GM12878 (cell line): ENCODE measurements around the gene CORO1C. TPM values are rescaled to one million over a fixed set of nuclear protein-coding genes. Genes with fewer than 3 reads are reported as not detected.

ENCODE experiments used
- BMI1 ChIP-seq: fragments of 450-650 bp; IDR thresholded peaks from 2 replicates; pipeline ENCODE4 v1.6.1; 2016; ENCODE audit warnings: mild to moderate bottlenecking, moderate library complexity, borderline replicate concordance
- CHD4 ChIP-seq: fragments of 200-600 bp; sonication (generic); IDR thresholded peaks from 2 replicates; pipeline ENCODE4 v1.6.1; 2016; ENCODE audit warnings: mild to moderate bottlenecking
- RUNX3 ChIP-seq: IDR thresholded peaks from 2 replicates; pipeline ENCODE4 v1.6.1; 2012; ENCODE audit warnings: low read length, inconsistent platforms
- SREBF1 ChIP-seq: IDR thresholded peaks from 2 replicates; pipeline ENCODE4 v1.6.1; 2012; ENCODE audit warnings: mild to moderate bottlenecking, low read length
- SRF ChIP-seq, 2 experiments: IDR thresholded peaks; 2 replicates each; pipeline ENCODE4 v1.6.1; 2011; ENCODE audit warnings: low read depth in 2 of 2, low read length in 2 of 2, mild to moderate bottlenecking in 1 of 2, moderate library complexity in 1 of 2
- TCF12 ChIP-seq: IDR thresholded peaks from 2 replicates; pipeline ENCODE4 v1.6.1; 2011; ENCODE audit warnings: low read depth, mild to moderate bottlenecking, low read length
- TCF3 ChIP-seq: IDR thresholded peaks from 2 replicates; pipeline ENCODE4 v1.6.1; 2012; ENCODE audit warnings: low read depth, mild to moderate bottlenecking, low read length, borderline replicate concordance; ENCODE audit not compliant: insufficient read depth
- YBX1 ChIP-seq: fragments of 450-650 bp; IDR thresholded peaks from 2 replicates; pipeline ENCODE4 v1.6.1; 2016; ENCODE audit warnings: antibody characterized with exemption
- polyA plus RNA-seq, 11 experiments: library from polyadenylated mRNA; depleted of rRNA in 4 of 11; unstranded in 6 of 11; stranded (reverse) in 5 of 11; fragments of >200 nt; fragmentation: Nextera tagmentation in 4 of 11; fragmentation: Illumina TruSeq in 1 of 11; extraction: Ambion mirVana in 4 of 11; extraction: Trizol in 1 of 11; gene quantifications; 1 replicate in 1 of 11; 2 replicates in 10 of 11; pipeline versions ENCODE4 v1.2.1 to v1.2.3, GENCODE V29; 2011 to 2016; ENCODE audit warnings: inconsistent platforms in 2 of 11, missing spikeins in 2 of 11, low read depth in 1 of 11
- total RNA-seq, 4 experiments: library from RNA; depleted of rRNA in 3 of 4; stranded (reverse); fragments of >200 nt in 3 of 4; fragmentation: Illumina TruSeq in 1 of 4; extraction: Trizol in 1 of 4; gene quantifications; 2 replicates each; pipeline versions ENCODE4 v1.2.1 to v1.2.3, GENCODE V29; 2013 to 2021
- TF ChIP-seq, protein P1 (sequence below): fragments of 450-650 bp; IDR thresholded peaks from 2 replicates; pipeline ENCODE4 v1.6.1; 2017; ENCODE audit warnings: antibody characterized with exemption, mild to moderate bottlenecking, moderate library complexity
- TF ChIP-seq, protein P2 (sequence below): fragments of 450-650 bp; conservative IDR thresholded peaks from 2 replicates; pipeline ENCODE4 v1.6.1; 2017; ENCODE audit warnings: mild to moderate bottlenecking, moderate library complexity
- TF ChIP-seq, protein P3 (sequence below): fragments of 450-650 bp; formaldehyde crosslinking; IDR thresholded peaks from 2 replicates; pipeline ENCODE4 v1.4.0; 2020; ENCODE audit warnings: mild to moderate bottlenecking, moderate library complexity

CORO1C gene
- total and polyA plus RNA-seq, 10 of the 15 experiments (the other 5 are each of a cell fraction or from before 2014, with no cell fraction given) = 52.7 to 254 (median 171) TPM

DNA sequence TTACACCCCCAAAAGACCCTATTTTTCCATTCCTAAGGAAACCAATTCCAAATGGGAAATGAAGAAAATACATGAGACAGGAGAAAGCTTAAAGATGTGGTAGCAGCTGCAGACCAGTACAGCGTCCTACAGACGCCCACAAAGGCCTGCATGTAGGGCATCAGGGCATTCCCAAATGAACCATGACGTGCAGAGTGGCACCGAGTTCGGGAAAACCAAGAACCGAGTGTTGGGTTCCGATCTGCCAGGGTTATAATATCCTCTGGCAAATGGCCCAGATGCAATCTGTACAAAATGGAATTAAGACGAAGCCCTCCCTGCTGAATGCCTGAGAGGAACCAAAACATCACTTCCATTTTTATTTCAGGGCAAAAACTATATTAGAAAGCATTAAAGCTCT lies 63.3 kb downstream of the CORO1C start (continued):
- TF ChIP-seq, protein P1, sequence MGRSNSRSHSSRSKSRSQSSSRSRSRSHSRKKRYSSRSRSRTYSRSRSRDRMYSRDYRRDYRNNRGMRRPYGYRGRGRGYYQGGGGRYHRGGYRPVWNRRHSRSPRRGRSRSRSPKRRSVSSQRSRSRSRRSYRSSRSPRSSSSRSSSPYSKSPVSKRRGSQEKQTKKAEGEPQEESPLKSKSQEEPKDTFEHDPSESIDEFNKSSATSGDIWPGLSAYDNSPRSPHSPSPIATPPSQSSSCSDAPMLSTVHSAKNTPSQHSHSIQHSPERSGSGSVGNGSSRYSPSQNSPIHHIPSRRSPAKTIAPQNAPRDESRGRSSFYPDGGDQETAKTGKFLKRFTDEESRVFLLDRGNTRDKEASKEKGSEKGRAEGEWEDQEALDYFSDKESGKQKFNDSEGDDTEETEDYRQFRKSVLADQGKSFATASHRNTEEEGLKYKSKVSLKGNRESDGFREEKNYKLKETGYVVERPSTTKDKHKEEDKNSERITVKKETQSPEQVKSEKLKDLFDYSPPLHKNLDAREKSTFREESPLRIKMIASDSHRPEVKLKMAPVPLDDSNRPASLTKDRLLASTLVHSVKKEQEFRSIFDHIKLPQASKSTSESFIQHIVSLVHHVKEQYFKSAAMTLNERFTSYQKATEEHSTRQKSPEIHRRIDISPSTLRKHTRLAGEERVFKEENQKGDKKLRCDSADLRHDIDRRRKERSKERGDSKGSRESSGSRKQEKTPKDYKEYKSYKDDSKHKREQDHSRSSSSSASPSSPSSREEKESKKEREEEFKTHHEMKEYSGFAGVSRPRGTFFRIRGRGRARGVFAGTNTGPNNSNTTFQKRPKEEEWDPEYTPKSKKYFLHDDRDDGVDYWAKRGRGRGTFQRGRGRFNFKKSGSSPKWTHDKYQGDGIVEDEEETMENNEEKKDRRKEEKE = no peak
- no peak for TF ChIP-seq TCF12
- TF ChIP-seq RUNX3 = no peak
- TF ChIP-seq CHD4 = no peak
- no peak for TF ChIP-seq SREBF1
- TF ChIP-seq SRF (IDR thresholded peaks at IDR 0.05; ENCODE audit: low read depth in 2 of 2, low read length in 2 of 2) = no peak
- no peak for TF ChIP-seq BMI1
- TF ChIP-seq YBX1 = no peak
- TF ChIP-seq, protein P2, sequence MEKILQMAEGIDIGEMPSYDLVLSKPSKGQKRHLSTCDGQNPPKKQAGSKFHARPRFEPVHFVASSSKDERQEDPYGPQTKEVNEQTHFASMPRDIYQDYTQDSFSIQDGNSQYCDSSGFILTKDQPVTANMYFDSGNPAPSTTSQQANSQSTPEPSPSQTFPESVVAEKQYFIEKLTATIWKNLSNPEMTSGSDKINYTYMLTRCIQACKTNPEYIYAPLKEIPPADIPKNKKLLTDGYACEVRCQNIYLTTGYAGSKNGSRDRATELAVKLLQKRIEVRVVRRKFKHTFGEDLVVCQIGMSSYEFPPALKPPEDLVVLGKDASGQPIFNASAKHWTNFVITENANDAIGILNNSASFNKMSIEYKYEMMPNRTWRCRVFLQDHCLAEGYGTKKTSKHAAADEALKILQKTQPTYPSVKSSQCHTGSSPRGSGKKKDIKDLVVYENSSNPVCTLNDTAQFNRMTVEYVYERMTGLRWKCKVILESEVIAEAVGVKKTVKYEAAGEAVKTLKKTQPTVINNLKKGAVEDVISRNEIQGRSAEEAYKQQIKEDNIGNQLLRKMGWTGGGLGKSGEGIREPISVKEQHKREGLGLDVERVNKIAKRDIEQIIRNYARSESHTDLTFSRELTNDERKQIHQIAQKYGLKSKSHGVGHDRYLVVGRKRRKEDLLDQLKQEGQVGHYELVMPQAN = no peak
- no peak for TF ChIP-seq TCF3
- TF ChIP-seq, protein P3, sequence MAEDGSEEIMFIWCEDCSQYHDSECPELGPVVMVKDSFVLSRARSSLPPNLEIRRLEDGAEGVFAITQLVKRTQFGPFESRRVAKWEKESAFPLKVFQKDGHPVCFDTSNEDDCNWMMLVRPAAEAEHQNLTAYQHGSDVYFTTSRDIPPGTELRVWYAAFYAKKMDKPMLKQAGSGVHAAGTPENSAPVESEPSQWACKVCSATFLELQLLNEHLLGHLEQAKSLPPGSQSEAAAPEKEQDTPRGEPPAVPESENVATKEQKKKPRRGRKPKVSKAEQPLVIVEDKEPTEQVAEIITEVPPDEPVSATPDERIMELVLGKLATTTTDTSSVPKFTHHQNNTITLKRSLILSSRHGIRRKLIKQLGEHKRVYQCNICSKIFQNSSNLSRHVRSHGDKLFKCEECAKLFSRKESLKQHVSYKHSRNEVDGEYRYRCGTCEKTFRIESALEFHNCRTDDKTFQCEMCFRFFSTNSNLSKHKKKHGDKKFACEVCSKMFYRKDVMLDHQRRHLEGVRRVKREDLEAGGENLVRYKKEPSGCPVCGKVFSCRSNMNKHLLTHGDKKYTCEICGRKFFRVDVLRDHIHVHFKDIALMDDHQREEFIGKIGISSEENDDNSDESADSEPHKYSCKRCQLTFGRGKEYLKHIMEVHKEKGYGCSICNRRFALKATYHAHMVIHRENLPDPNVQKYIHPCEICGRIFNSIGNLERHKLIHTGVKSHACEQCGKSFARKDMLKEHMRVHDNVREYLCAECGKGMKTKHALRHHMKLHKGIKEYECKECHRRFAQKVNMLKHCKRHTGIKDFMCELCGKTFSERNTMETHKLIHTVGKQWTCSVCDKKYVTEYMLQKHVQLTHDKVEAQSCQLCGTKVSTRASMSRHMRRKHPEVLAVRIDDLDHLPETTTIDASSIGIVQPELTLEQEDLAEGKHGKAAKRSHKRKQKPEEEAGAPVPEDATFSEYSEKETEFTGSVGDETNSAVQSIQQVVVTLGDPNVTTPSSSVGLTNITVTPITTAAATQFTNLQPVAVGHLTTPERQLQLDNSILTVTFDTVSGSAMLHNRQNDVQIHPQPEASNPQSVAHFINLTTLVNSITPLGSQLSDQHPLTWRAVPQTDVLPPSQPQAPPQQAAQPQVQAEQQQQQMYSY (CRISPR knock-in tag) = no peak
